ENCODE results near the gene TLX3. TPM values are rescaled to one million over a fixed set of nuclear protein-coding genes. Genes with fewer than 3 reads are reported as not detected.
"Not testable (repeated sequence)": the region's sequence is repeated elsewhere in the genome, so short reads cannot be mapped to it uniquely, and the experiment has no call there.

The TLX3 gene
- total and polyA plus RNA-seq, 2 donors (not counting 1 experiment from before 2014, with no cell fraction given) = not detected

- Histone ChIP-seq H3K36me3 (ENCODE audit: control insufficient read depth, insufficient read depth, low read length) (no peaks in the 10 kb centered on the region), H3K79me2 (ENCODE audit: control insufficient read depth, insufficient read depth, low read length) (no peaks in the 10 kb centered on the region), H4K20me1 (ENCODE audit: control insufficient read depth, extremely low read depth, insufficient read depth, low read length) (no peaks in the 10 kb centered on the region), H3K9ac (ENCODE audit: insufficient read depth, low read length) (no peak overlapping the region), H3K27ac (ENCODE audit: insufficient read depth, low read length) (no peak overlapping the region), H2AFZ (ENCODE audit: low read length) (no peak overlapping the region), H3K27me3 (ENCODE audit: control insufficient read depth, insufficient read depth, low read length) (no peaks in the 10 kb centered on the region), H3K9me3 (ENCODE audit: control insufficient read depth, insufficient read depth, low read depth, low read length) (no peaks in the 10 kb centered on the region), H3K4me2 (ENCODE audit: extremely low read depth, insufficient read depth, low read length) (no peak overlapping the region), H3K4me1 (ENCODE audit: control insufficient read depth, extremely low read depth, insufficient read depth, low read length) (no peaks in the 10 kb centered on the region), H3K4me3 (replicated peaks in 1 of 4; ENCODE audit: control extremely low read depth in 1 of 4, insufficient read depth in 1 of 4, low read depth in 3 of 4, low read length in 4 of 4) (no peak overlapping the region)
- peak in 1 of 2 donors; percentile 57 for DNase-seq (ENCODE audit: low read depth in 2 of 2)
- TF ChIP-seq CTCF (conservative IDR thresholded peaks at IDR 0.05 in 1 of 2, IDR thresholded peaks at IDR 0.05 in 1 of 2; ENCODE audit: low read depth in 1 of 2, low read length in 2 of 2) (no peak), EZH2 (IDR thresholded peaks at IDR 0.05; ENCODE audit: low read length, missing control alignments) (no peak)
Measured at GRCh38 chr5:171291371-171291770, 17.7 kb upstream of the TLX3 start.

GRCh38 chr5:171295299-171295698 lies 13.7 kb upstream of the TLX3 start:
- TF ChIP-seq EZH2 (IDR thresholded peaks at IDR 0.05; ENCODE audit: low read length, missing control alignments) (no peak), CTCF (conservative IDR thresholded peaks at IDR 0.05 in 1 of 2, IDR thresholded peaks at IDR 0.05 in 1 of 2; ENCODE audit: low read depth in 1 of 2, low read length in 2 of 2) (no peak)
- H2AFZ ChIP-seq (ENCODE audit: low read length) = no peak overlapping the region
- no peak overlapping the region for H3K4me3 ChIP-seq (replicated peaks in 1 of 4; ENCODE audit: control extremely low read depth in 1 of 4, insufficient read depth in 1 of 4, low read depth in 3 of 4, low read length in 4 of 4)
- DNase-seq (ENCODE audit: low read depth in 2 of 2) = peak in 1 of 2 donors; percentile 41
- H3K27me3 ChIP-seq (ENCODE audit: control insufficient read depth, insufficient read depth, low read length) = no peaks in the 10 kb centered on the region
- H3K79me2 ChIP-seq (ENCODE audit: control insufficient read depth, insufficient read depth, low read length) = no peaks in the 10 kb centered on the region
- H4K20me1 ChIP-seq (ENCODE audit: control insufficient read depth, extremely low read depth, insufficient read depth, low read length) = no peaks in the 10 kb centered on the region
- no peak overlapping the region for H3K27ac ChIP-seq (ENCODE audit: insufficient read depth, low read length)
- H3K9ac ChIP-seq (ENCODE audit: insufficient read depth, low read length) = no peak overlapping the region
- no peaks in the 10 kb centered on the region for H3K4me1 ChIP-seq (ENCODE audit: control insufficient read depth, extremely low read depth, insufficient read depth, low read length)
- no peak overlapping the region for H3K4me2 ChIP-seq (ENCODE audit: extremely low read depth, insufficient read depth, low read length)
- no peaks in the 10 kb centered on the region for H3K36me3 ChIP-seq (ENCODE audit: control insufficient read depth, insufficient read depth, low read length)
- H3K9me3 ChIP-seq (ENCODE audit: control insufficient read depth, insufficient read depth, low read depth, low read length) = no peaks in the 10 kb centered on the region

- no peaks in the 10 kb centered on the region for H3K9me3 ChIP-seq (ENCODE audit: control insufficient read depth, insufficient read depth, low read depth, low read length)
- DNase-seq (ENCODE audit: low read depth in 2 of 2) = no peak
- no peak overlapping the region for H2AFZ ChIP-seq (ENCODE audit: low read length)
- no peaks in the 10 kb centered on the region for H3K27me3 ChIP-seq (ENCODE audit: control insufficient read depth, insufficient read depth, low read length)
- H3K4me2 ChIP-seq (ENCODE audit: extremely low read depth, insufficient read depth, low read length) = no peak overlapping the region
- H3K4me3 ChIP-seq (replicated peaks in 1 of 4; ENCODE audit: control extremely low read depth in 1 of 4, insufficient read depth in 1 of 4, low read depth in 3 of 4, low read length in 4 of 4) = no peak overlapping the region
- no peaks in the 10 kb centered on the region for H3K4me1 ChIP-seq (ENCODE audit: control insufficient read depth, extremely low read depth, insufficient read depth, low read length)
- no peaks in the 10 kb centered on the region for H4K20me1 ChIP-seq (ENCODE audit: control insufficient read depth, extremely low read depth, insufficient read depth, low read length)
- no peak overlapping the region for H3K9ac ChIP-seq (ENCODE audit: insufficient read depth, low read length)
- TF ChIP-seq CTCF (conservative IDR thresholded peaks at IDR 0.05 in 1 of 2, IDR thresholded peaks at IDR 0.05 in 1 of 2; ENCODE audit: low read depth in 1 of 2, low read length in 2 of 2) (no peak), EZH2 (IDR thresholded peaks at IDR 0.05; ENCODE audit: low read length, missing control alignments) (no peak)
- H3K79me2 ChIP-seq (ENCODE audit: control insufficient read depth, insufficient read depth, low read length) = no peaks in the 10 kb centered on the region
- no peaks in the 10 kb centered on the region for H3K36me3 ChIP-seq (ENCODE audit: control insufficient read depth, insufficient read depth, low read length)
- H3K27ac ChIP-seq (ENCODE audit: insufficient read depth, low read length) = no peak overlapping the region
Measured at GRCh38 chr5:171295801-171296200, 13.2 kb upstream of the TLX3 start.

- DNase-seq (ENCODE audit: low read depth in 2 of 2); H3K36me3 ChIP-seq (ENCODE audit: control insufficient read depth, insufficient read depth, low read length); H3K79me2 ChIP-seq (ENCODE audit: control insufficient read depth, insufficient read depth, low read length); H2AFZ ChIP-seq (ENCODE audit: low read length); H3K9me3 ChIP-seq (ENCODE audit: control insufficient read depth, insufficient read depth, low read depth, low read length); H3K27ac ChIP-seq (ENCODE audit: insufficient read depth, low read length); H3K4me1 ChIP-seq (ENCODE audit: control insufficient read depth, extremely low read depth, insufficient read depth, low read length); H3K27me3 ChIP-seq (ENCODE audit: control insufficient read depth, insufficient read depth, low read length); H3K4me3 ChIP-seq (replicated peaks in 1 of 4; ENCODE audit: control extremely low read depth in 1 of 4, insufficient read depth in 1 of 4, low read depth in 3 of 4, low read length in 4 of 4); H3K9ac ChIP-seq (ENCODE audit: insufficient read depth, low read length); H4K20me1 ChIP-seq (ENCODE audit: control insufficient read depth, extremely low read depth, insufficient read depth, low read length); H3K4me2 ChIP-seq (ENCODE audit: extremely low read depth, insufficient read depth, low read length): not testable (repeated sequence)
Measured at GRCh38 chr5:171297941-171298340, 11.1 kb upstream of the TLX3 start.

All from fibroblast of lung (primary cell).